MM.1S (cell line): ENCODE data around the gene EFNA5.

Experiments
- DNase-seq: peaks from one replicate; pipeline ENCODE4 v3.0.0-alpha.2; 2015
- H2AFZ ChIP-seq: fragments of 300-600 bp; sonication (generic); 2 replicates; pipeline ENCODE4 v1.6.0; 2016; ENCODE audit warnings: antibody characterized with exemption, low read length
- H3F3A ChIP-seq: fragments of 300-600 bp; sonication (generic); 2 replicates; pipeline ENCODE4 v1.6.1; 2016; ENCODE audit warnings: mild to moderate bottlenecking, antibody characterized with exemption, low read length, moderate library complexity, mixed read lengths; ENCODE audit not compliant: insufficient read depth
- H3K27ac ChIP-seq: fragments of 300-600 bp; sonication (generic); 2 replicates; pipeline ENCODE4 v1.5.1; 2016; ENCODE audit warnings: mild to moderate bottlenecking, low read length
- H3K27me3 ChIP-seq: fragments of 300-600 bp; sonication (generic); replicated peaks from 2 replicates; pipeline ENCODE4 v1.6.0; 2016; ENCODE audit warnings: low read length; ENCODE audit not compliant: insufficient read depth
- H3K36me3 ChIP-seq: fragments of 300-600 bp; sonication (generic); replicated peaks from 2 replicates; pipeline ENCODE4 v1.6.1; 2016; ENCODE audit warnings: mild to moderate bottlenecking, low read length, mixed read lengths; ENCODE audit not compliant: insufficient read depth
- H3K4me1 ChIP-seq: fragments of 300-600 bp; sonication (generic); 2 replicates; pipeline ENCODE4 v1.6.1; 2016; ENCODE audit warnings: low read length, mixed read lengths
- H3K4me2 ChIP-seq: fragments of 300-600 bp; sonication (generic); 2 replicates; pipeline ENCODE4 v1.6.0; 2016; ENCODE audit warnings: low read depth, low read length
- H3K4me3 ChIP-seq: fragments of 300-600 bp; sonication (generic); 2 replicates; pipeline ENCODE4 v1.5.1; 2016; ENCODE audit warnings: low read length, mixed read lengths
- H3K79me2 ChIP-seq: fragments of 300-600 bp; sonication (generic); 2 replicates; pipeline ENCODE4 v1.6.1; 2016; ENCODE audit warnings: mixed run types, low read length, mixed read lengths
- H3K9ac ChIP-seq: fragments of 300-600 bp; sonication (generic); 2 replicates; pipeline ENCODE4 v1.6.1; 2016; ENCODE audit warnings: low read length, mixed read lengths
- H3K9me2 ChIP-seq: fragments of 300-600 bp; sonication (generic); replicated peaks from 2 replicates; pipeline ENCODE4 v1.6.1; 2016; ENCODE audit warnings: mild to moderate bottlenecking, low read length, mixed read lengths; ENCODE audit not compliant: insufficient read depth
- H3K9me3 ChIP-seq: fragments of 300-600 bp; sonication (generic); replicated peaks from 2 replicates; pipeline ENCODE4 v1.6.1; 2016; ENCODE audit warnings: mild to moderate bottlenecking, low read length, mixed read lengths; ENCODE audit not compliant: insufficient read depth
- H4K20me1 ChIP-seq: fragments of 300-600 bp; sonication (generic); 2 replicates; pipeline ENCODE4 v1.6.1; 2016; ENCODE audit warnings: mild to moderate bottlenecking, low read length, moderate library complexity, mixed read lengths; ENCODE audit not compliant: insufficient read depth
- CTCF ChIP-seq: fragments of 300-600 bp; sonication (generic); IDR thresholded peaks from 2 replicates; pipeline ENCODE4 v1.5.1; 2016; ENCODE audit warnings: antibody characterized with exemption, low read length, mixed read lengths
- EZH2 ChIP-seq: fragments of 300-600 bp; sonication (generic); optimal IDR thresholded peaks from 2 replicates; pipeline ENCODE3; 2017; ENCODE audit warnings: low read depth, mild to moderate bottlenecking, antibody characterized with exemption, low read length, mixed read lengths
- EZH2phosphoT487 ChIP-seq: fragments of 300-600 bp; sonication (generic); IDR thresholded peaks from 2 replicates; pipeline ENCODE4 v1.6.1; 2018; ENCODE audit warnings: antibody characterized with exemption, low read length

The EFNA5 gene

DNA sequence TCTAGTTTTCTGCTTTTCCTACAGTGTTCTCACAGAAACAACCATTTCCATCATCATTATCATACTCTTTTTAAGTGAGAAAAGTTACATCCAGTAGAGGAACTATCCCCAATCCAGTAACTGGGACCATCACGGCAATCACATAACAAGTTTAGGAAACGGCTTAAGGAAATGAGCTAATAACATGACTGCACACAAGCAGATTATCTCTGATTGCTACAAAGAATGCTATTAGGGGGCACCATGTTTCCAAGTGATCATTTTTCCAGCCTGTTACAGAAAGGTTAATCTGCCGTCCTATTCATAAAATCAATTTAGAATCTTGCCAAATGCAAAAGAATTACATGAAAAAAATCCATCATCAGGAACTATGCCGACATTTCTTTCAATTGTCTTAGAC is 94.6 kb downstream of the EFNA5 start:
- Histone ChIP-seq H3K36me3 (no peaks in the 10 kb centered on the region), H3K79me2 (no peaks in the 10 kb centered on the region), H3K9me3 (no peaks in the 10 kb centered on the region), H3K27me3 (no peaks in the 10 kb centered on the region), H4K20me1 (no peaks in the 10 kb centered on the region), H3K9ac (no peak overlapping the region), H3K4me1 (peaks cover under 1% of the 10 kb centered on the region; the same call in 1 of the 2 replicates), H3K4me2 (no peak overlapping the region), H3K4me3 (no peak overlapping the region), H2AFZ (no peak overlapping the region), H3F3A (peaks cover 8% of the 10 kb centered on the region; the same call in 1 of the 2 replicates), H3K27ac (no peak overlapping the region), H3K9me2 (no peaks in the 10 kb centered on the region)
- no peak for TF ChIP-seq EZH2
- no peak for TF ChIP-seq CTCF
- no peak for TF ChIP-seq EZH2phosphoT487
- DNase-seq, result no peak

GRCh38 chr5:107574287-107574686 is 96.5 kb downstream of the EFNA5 start:
- no peaks in the 10 kb centered on the region for H4K20me1 ChIP-seq
- no peak overlapping the region for H3K4me2 ChIP-seq
- H3K27me3 ChIP-seq, result no peaks in the 10 kb centered on the region
- H3K27ac ChIP-seq, result no peak overlapping the region
- H2AFZ ChIP-seq, result no peak overlapping the region
- H3K4me3 ChIP-seq, result no peak overlapping the region
- H3K9me3 ChIP-seq, result no peaks in the 10 kb centered on the region
- no peak for DNase-seq
- H3K9me2 ChIP-seq, result no peaks in the 10 kb centered on the region
- H3K4me1 ChIP-seq, result peaks cover 8% of the 10 kb centered on the region; the same call in 1 of the 2 replicates
- H3K36me3 ChIP-seq, result no peaks in the 10 kb centered on the region
- H3K79me2 ChIP-seq, result no peaks in the 10 kb centered on the region
- no peak overlapping the region for H3K9ac ChIP-seq
- peaks cover 11% of the 10 kb centered on the region; the same call in 1 of the 2 replicates for H3F3A ChIP-seq
- TF ChIP-seq EZH2 (no peak), EZH2phosphoT487 (no peak), CTCF (no peak)

DNA sequence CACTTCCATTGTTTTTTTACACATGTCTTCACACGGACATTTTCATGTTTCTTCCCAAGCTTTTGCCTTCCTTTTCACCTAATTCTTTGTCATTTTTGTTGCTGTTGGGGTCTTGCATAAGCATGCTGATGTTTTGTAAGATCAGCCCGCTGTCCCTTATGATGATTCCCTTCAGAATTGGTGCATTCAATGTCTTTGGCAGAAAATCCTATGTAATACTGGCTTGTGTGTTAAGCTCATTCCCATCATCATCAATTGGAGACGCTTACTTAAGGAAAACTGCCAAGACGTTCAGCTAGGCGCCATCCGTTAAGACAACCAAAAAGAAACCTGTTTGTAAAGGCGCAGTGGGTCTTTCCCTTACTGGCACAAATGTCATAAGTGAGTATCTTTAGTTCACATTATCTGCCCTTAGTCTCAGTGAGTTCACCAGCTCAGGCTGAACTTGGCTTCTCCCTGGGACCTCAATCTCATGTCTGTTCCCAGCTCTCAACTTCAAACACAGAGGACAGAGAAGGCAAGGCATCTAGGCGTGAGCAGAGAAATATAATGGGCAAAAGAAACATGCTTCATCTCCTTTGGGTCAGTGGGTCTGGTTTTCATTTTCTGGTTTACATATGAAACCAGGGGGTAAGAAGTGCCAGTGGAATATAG is 97.9 kb downstream of the EFNA5 start:
- Histone ChIP-seq H3K4me1 (peaks cover 8% of the 10 kb centered on the region; the same call in 1 of the 2 replicates), H3K9me2 (no peaks in the 10 kb centered on the region), H2AFZ (no peak overlapping the region), H3K4me2 (no peak overlapping the region), H3K27me3 (no peaks in the 10 kb centered on the region), H3K36me3 (no peaks in the 10 kb centered on the region), H3K27ac (no peak overlapping the region), H3K4me3 (no peak overlapping the region), H3K79me2 (no peaks in the 10 kb centered on the region), H3F3A (peaks cover 11% of the 10 kb centered on the region; the same call in 1 of the 2 replicates), H3K9ac (no peak overlapping the region), H4K20me1 (no peaks in the 10 kb centered on the region), H3K9me3 (no peaks in the 10 kb centered on the region)
- no peak for DNase-seq
- TF ChIP-seq CTCF, result no peak
- TF ChIP-seq EZH2, result no peak
- TF ChIP-seq EZH2phosphoT487, result no peak
